Measurements from ENCODE around the gene MORC1. TPM values are rescaled to one million over a fixed set of nuclear protein-coding genes. Genes with fewer than 3 reads are reported as not detected.
A peak's percentile ranks its signal among the peaks of the same experiment; 100 is the strongest.
"Not testable (repeated sequence)": the region's sequence is repeated elsewhere in the genome, so short reads cannot be mapped to it uniquely, and the experiment has no call there.

MORC1 gene
- polyA plus RNA-seq, 3 donors, result 0.49 to 0.68 (median 0.61) TPM

- no peak for DNase-seq (ENCODE audit: low read depth in 3 of 3, low spot score in 2 of 3)
Measured at GRCh38 chr3:109114746-109115145, 3.2 kb downstream of the MORC1 start.

- no peak for DNase-seq (ENCODE audit: low read depth in 3 of 3, low spot score in 2 of 3)
Measured at GRCh38 chr3:109112946-109113760, 4.8 kb downstream of the MORC1 start.

GRCh38 chr3:109109574-109109973 is 8.4 kb downstream of the MORC1 start:
- DNase-seq (ENCODE audit: low read depth in 3 of 3, low spot score in 2 of 3), result no peak

GRCh38 chr3:109098079-109098644 is 19.8 kb downstream of the MORC1 start:
- no peak for DNase-seq (ENCODE audit: low read depth in 3 of 3, low spot score in 2 of 3)

DNA sequence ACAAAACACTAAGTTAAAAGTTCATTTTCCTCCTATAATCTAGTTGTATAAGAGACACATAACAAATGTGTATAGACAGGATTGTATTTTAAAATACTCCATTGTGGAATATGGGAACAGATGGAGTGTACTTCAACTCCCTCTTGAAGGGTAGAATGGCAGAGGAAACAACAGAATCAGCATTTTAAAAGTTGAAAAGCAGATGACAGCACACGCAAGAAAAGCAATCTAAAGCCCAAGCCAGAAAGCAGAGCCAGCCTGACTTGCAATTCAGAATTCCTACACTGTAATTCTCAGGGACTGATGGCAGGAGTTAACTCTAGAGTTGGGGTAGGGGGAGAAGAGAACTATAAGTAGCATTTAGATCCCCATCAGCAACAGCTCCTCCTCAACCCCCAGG is 22.8 kb downstream of the MORC1 start:
- DNase-seq (ENCODE audit: low read depth in 3 of 3, low spot score in 2 of 3), result no peak

GRCh38 chr3:109093561-109093960 is 24.4 kb downstream of the MORC1 start:
- DNase-seq (ENCODE audit: low read depth in 3 of 3, low spot score in 2 of 3), result no peak

DNA sequence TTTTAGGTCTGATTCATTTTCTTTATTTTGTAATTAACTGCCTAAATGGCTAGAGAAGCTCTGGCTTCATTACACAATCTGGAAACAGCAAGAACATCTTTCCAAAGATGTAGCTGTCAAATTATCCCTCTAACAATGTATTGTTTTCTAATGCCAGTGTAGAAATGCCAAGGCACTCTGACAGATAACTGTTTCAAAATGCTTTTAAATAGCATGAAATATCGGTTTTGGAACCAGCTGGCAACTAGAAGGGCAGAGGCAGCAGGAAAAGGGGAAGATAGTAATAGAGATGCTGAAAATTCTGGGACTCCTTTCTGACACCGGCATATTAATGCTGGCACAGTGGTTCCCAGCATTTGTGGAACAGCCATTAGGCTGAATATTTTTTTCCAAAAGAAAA is 26.1 kb downstream of the MORC1 start:
- DNase-seq (ENCODE audit: low read depth in 3 of 3, low spot score in 2 of 3), result no peak

DNA sequence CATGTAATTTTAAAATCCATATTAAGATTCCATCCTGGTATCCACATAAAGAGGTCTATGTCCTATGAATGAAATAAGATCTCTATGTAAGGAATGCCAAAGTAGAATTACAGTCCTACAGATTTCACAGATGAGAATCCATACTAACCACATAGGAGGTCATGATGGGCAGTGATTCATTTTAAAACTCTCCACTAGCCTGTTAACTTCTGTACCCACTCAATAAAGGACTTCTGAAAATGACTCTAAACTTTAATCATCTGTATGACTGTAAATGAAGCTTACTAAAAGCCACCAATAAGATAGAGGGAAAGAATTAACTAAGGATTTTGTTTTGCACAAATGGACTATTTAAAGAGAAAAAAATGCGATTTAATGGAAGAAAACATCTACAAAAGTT is 28.7 kb downstream of the MORC1 start:
- no peak for DNase-seq (ENCODE audit: low read depth in 3 of 3, low spot score in 2 of 3)

DNA sequence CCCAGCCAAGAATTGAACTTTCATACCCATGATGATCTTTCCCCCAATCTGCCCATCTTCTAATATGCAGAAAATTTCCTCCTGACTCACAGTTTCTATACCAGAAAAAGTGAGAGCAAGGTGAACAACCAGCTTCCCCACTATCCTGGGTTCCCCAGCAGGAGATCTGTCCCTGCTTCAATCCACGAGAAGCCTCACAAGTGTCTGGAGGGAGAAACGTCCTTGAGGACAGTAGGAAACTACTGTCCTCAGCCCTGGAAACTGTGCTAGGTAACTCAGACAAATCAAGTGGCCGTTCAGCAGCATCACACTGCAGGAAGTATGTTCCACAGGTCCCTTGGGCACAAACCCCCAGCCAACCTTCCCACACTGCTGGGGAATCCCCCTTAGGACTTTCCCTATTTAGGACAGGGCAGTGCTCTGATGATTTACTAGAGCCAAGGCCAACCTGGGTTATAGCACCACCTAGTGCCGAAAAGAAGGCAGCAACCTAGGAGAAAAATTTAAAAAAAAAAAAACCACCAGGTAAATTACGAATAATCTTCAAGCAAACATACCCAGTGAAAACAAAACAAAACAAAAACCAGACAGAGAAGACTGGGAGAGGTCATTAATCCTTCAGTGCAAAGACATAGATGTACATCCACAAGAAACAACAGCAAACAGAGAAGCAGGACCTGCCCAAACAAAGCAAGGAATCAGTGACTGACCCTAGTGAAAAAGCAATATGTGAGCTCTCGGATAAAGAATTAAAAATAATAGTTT is 36.0 kb downstream of the MORC1 start:
- no peak for DNase-seq (ENCODE audit: low read depth in 3 of 3, low spot score in 2 of 3)

DNA sequence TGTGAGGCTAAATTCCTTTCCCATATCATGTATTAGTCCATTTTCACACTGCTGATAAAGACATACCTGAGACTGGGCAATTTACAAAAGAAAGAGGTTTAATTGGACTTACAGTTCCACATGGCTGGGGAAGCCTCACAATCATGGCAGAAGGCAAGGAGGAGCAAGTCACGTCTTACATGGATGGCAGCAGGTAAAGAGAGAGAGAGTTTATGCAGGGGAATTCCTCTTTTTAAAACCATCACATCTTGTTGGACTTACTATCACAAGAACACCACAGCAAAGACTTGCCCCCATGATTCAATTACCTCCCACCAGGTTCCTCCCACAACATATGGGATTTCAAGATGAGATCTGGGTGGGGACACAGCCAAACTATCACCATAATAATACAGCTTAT is 37.8 kb downstream of the MORC1 start:
- DNase-seq (ENCODE audit: low read depth in 3 of 3, low spot score in 2 of 3), result not testable (repeated sequence)

- DNase-seq (ENCODE audit: low read depth in 3 of 3, low spot score in 2 of 3), result no peak
Measured at GRCh38 chr3:109073116-109073515, 44.8 kb downstream of the MORC1 start.

GRCh38 chr3:109072194-109072593 is 45.7 kb downstream of the MORC1 start:
- DNase-seq (ENCODE audit: low read depth in 3 of 3, low spot score in 2 of 3), result no peak

DNA sequence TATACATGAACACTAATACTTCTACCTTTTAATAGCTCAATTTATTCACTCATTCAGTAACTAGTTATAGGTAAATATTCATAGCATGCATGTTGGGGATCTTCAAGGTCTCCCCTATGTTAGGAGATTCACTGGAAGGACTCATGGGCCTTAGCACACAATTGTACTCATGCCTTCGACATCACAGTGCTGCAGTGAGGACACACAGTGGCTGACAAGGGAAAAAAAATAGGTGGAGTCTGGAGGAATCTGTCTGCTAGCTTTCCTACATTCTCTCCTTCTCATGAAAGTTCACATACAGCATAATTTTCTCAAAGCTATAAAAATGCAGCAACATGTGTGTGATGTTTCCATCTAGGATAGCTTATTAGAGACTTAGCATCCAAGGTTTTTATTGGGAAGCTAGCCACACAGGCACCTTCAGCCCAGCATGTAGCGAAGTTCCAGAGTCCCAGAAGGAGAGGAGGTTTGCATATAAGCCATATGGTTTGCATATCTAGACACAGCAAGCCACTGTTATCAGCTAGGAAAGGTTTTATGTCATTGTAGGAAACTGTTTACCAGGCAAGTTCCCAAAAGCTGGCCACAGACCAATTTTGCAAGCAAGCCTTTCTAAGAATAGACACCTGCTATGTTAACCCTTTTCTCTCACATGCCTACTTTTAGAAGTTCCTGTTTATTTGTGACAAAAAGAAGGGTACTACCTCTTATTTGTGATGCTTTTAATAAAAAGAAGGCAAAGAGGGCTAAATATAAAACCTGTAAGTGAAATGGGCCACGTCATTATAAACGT is 46.4 kb downstream of the MORC1 start:
- DNase-seq (ENCODE audit: low read depth in 3 of 3, low spot score in 2 of 3), result no peak

DNA sequence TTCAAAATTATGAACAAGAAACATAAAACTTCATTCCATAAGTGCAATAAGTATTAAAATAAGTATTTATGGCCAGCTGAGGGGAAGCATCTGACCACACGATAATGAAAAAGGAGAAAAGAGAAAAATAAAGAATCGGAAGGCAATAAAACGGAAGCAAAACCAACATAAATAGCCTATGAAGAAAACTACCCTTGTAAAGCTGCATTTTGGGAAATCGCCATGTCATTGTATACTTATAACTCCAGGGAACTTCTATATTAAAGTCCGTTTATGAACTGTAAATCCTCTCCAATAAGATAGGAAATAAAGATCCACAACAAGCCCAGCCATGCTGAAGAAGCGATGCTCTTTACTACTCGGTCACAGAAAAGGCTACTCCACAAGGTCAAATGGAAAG is 47.7 kb downstream of the MORC1 start:
- DNase-seq (ENCODE audit: low read depth in 3 of 3, low spot score in 2 of 3), result peak in 2 of 3 donors; percentile 5 to 16

- DNase-seq (ENCODE audit: low read depth in 3 of 3, low spot score in 2 of 3), result no peak
Measured at GRCh38 chr3:109066864-109067263, 51.1 kb downstream of the MORC1 start.

DNA sequence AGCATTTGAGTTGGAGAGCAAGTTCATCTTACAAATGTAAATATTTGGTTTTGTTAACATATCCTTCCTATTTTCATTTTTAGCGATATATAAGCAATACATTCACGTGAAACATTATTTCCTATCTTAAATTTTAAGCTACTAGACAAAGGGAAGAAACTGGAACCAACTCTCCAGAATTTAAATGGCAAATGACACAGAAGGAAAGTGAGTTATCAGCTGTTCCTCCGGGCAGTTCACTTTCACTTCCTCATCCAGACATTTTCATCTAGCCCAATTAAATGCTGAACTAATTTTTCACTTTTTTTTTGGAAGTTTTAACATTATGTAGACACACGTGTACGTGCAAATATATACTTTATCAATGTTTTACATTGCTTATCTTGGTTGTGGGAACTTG is 58.7 kb downstream of the MORC1 start:
- DNase-seq (ENCODE audit: low read depth in 3 of 3, low spot score in 2 of 3), result no peak

DNA sequence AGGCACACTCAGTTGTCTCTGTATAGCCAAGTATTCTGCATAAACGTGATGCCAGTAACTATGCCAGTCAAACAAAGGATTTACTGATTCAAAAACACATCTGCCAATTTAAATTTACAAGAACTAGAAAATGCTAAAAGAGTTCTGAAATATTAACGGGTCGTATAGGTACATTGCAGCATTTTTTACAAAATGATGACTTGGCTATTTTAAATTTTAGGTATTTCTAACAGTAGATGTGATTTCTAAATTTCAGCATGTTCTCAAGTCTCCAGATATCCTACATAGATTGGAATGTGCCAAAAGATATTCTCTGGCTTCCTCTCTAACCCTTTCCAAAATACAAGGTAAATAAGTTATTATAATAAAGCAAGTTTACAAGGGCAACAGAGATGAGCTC is 60.3 kb downstream of the MORC1 start:
- DNase-seq (ENCODE audit: low read depth in 3 of 3, low spot score in 2 of 3), result no peak

DNA sequence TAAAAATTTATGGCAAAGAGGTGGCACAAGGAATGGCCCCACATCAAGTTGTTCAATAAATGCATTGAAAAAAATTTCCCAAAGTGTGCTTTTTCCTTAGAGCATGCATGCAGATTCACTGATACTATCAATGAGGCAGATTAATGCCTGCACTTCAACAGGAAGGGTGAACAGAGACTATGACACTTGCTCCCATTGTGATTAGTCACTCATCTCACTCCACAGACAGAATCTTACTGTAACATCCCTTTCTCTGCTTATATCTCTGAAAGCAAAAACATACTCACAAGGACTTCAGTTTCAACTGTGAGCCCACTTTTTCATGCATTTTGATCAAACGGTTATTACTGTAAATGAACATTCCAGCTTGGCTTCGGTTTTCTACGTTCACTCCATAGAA is 60.9 kb downstream of the MORC1 start:
- no peak for DNase-seq (ENCODE audit: low read depth in 3 of 3, low spot score in 2 of 3)

GRCh38 chr3:109050591-109051167 is 67.3 kb downstream of the MORC1 start:
- DNase-seq (ENCODE audit: low read depth in 3 of 3, low spot score in 2 of 3), result no peak

- no peak for DNase-seq (ENCODE audit: low read depth in 3 of 3, low spot score in 2 of 3)
Measured at GRCh38 chr3:109047366-109047765, 70.6 kb downstream of the MORC1 start.
